Measurements from ENCODE around the gene SDC3. TPM values are rescaled to one million over a fixed set of nuclear protein-coding genes. Genes with fewer than 3 reads are reported as not detected.
A peak's percentile ranks its signal among the peaks of the same experiment; 100 is the strongest.

The SDC3 gene
- total RNA-seq, 6 experiments from 2014 or later, result 13.8 to 45.7 (median 16.2) TPM

- Histone ChIP-seq H3K27ac (no peak overlapping the region), H3K4me3 (no peak overlapping the region), H3K27me3 (no peaks in the 10 kb centered on the region), H3K36me3 (peaks cover 0 to 28% (median 12%) of the 10 kb centered on the region in 4 donors), H3K9me3 (no peaks in the 10 kb centered on the region), H3K4me1 (peaks cover 0 to 5% (median 0%) of the 10 kb centered on the region in 4 donors)
- TF ChIP-seq CTCF (IDR thresholded peaks at IDR 0.05) (no peak), POLR2A (IDR thresholded peaks at IDR 0.05) (no peak)
- intact Hi-C loops (cut with DNase I), result no loop called here
- ATAC-seq (peak in 2 of 4 donors; percentile 8 to 25), DNase-seq (no peak)
- WGBS (ENCODE audit: insufficient coverage, low coverage, low lambda C conversion rate, missing lambda C conversion rate), result 68% methylated on average over 6 of the region's 8 CpGs
Measured at GRCh38 chr1:30929944-30930525, 21.5 kb upstream of the SDC3 start.

GRCh38 chr1:30929135-30929889 lies 20.8 kb upstream of the SDC3 start:
- peak; percentile 84 to 88 (median 84) for ATAC-seq
- no peak for DNase-seq
- H3K27ac ChIP-seq, result no peak overlapping the region

GRCh38 chr1:30928789-30929134 lies 20.2 kb upstream of the SDC3 start:
- TF ChIP-seq CTCF (IDR thresholded peaks at IDR 0.05) (no peak), POLR2A (IDR thresholded peaks at IDR 0.05) (no peak)
- no peaks in the 10 kb centered on the region for H3K9me3 ChIP-seq
- intact Hi-C loops (cut with DNase I), result no loop called here
- H3K36me3 ChIP-seq, result peaks cover 0 to 15% (median 6%) of the 10 kb centered on the region in 4 donors
- no peak overlapping the region for H3K4me3 ChIP-seq
- DNase-seq (no peak), ATAC-seq (no peak)
- peaks cover 0 to 5% (median 0%) of the 10 kb centered on the region in 4 donors for H3K4me1 ChIP-seq
- no peak overlapping the region for H3K27ac ChIP-seq
- no peaks in the 10 kb centered on the region for H3K27me3 ChIP-seq
- 73% methylated on average over 2 of the region's 2 CpGs for WGBS (ENCODE audit: insufficient coverage, low coverage, low lambda C conversion rate, missing lambda C conversion rate)

More at GRCh38 chr1:30929135-30929889, 20.8 kb upstream of the SDC3 start:
- peak; percentile 58 to 67 (median 63) for TF ChIP-seq CTCF (IDR thresholded peaks at IDR 0.05)
- TF ChIP-seq POLR2A (IDR thresholded peaks at IDR 0.05), result no peak
- Histone ChIP-seq H3K36me3 (peaks cover 0 to 21% (median 11%) of the 10 kb centered on the region in 4 donors), H3K27me3 (no peaks in the 10 kb centered on the region), H3K4me3 (no peak overlapping the region), H3K9me3 (no peaks in the 10 kb centered on the region), H3K4me1 (peaks cover 0 to 5% (median 0%) of the 10 kb centered on the region in 4 donors)
- intact Hi-C loops (cut with DNase I), result no loop called here
- 15% methylated on average over 4 of the region's 6 CpGs for WGBS (ENCODE audit: insufficient coverage, low coverage, low lambda C conversion rate, missing lambda C conversion rate)

GRCh38 chr1:30928171-30928570 lies 19.6 kb upstream of the SDC3 start:
- Histone ChIP-seq H3K4me3 (no peak overlapping the region), H3K27ac (no peak overlapping the region), H3K4me1 (peaks cover 0 to 5% (median 0%) of the 10 kb centered on the region in 4 donors), H3K36me3 (peaks cover 0 to 11% (median 4%) of the 10 kb centered on the region in 4 donors), H3K9me3 (no peaks in the 10 kb centered on the region), H3K27me3 (no peaks in the 10 kb centered on the region)
- intact Hi-C loops (cut with DNase I), result no loop called here
- DNase-seq (no peak), ATAC-seq (no peak)
- TF ChIP-seq POLR2A (IDR thresholded peaks at IDR 0.05) (no peak), CTCF (IDR thresholded peaks at IDR 0.05) (no peak)
- 85% methylated on average over 5 of the region's 7 CpGs for WGBS (ENCODE audit: insufficient coverage, low coverage, low lambda C conversion rate, missing lambda C conversion rate)

Data from right lobe of liver (tissue), 6 donors.